ENCODE measurements around the gene MRPL45. TPM values are rescaled to one million over a fixed set of nuclear protein-coding genes. Genes with fewer than 3 reads are reported as not detected.

The MRPL45 gene
- 32.1 and 39.2 TPM in 2 replicates for total RNA-seq

GRCh38 chr17:38296834-38297517 is at the start of gene MRPL45:
TSS of gene MRPL45 (plus strand) at chr17:38297168. CDS start at chr17:38297184, 16 bp downstream.

GRCh38 chr17:38343608-38344419 is 46.8 kb downstream of the MRPL45 start, which contains the start of gene GPR179:
TSS of gene GPR179 (minus strand) at chr17:38343956. CDS start at chr17:38343789, 167 bp downstream.

DNA sequence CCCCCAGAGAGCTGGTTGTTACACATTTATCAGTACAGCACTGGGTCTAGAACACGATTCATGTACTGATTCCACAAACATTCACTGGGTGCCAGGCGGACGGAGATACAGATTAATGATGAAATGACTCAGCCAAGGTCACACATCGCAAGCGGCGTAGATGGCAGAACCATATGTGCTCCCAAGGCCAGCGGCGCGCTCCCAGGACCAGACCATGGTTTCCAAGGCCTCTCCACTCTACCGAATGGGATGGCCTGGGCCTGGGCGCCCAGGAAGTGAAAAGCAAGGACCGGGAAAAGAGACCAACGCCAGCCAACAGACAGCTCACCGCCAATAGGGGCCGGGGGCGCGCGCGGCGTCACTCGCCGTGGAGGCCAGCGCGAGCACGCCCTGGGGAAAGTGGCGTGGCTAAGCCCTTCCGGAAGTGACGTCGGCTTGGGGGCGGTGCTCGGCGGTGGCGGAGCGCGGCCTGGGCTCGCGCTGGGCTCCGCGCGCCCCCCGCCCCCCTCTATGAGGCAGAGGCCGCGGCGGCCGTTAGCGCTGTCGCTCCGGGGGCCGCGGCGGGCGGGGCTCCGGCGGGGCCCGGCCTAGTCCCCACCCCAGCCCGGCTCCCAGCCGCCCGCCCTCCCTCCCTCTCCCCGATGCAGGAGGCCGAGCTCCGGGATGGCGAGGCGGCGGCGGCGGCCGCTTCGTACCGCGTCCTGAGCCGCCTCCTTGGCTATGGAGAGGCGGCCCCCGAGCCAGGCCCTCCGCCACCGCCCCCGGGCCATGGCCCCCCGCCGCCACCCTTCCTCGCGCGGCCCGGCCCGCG is 54.6 kb downstream of the MRPL45 start, which contains the start of gene SOCS7:
SOCS7 (plus strand) TSS at position 433 of the 811 bp plus-strand sequence; CDS start at position 642, 209 bp downstream.

Other genes with a start within 250 kb of the MRPL45 start
- gene TBC1D3C, start 228.5 kb upstream of the MRPL45 start, total RNA-seq = 2.7 TPM in 1 of 2 replicates, not detected in the other
- gene TBC1D3E, start 169.2 kb upstream of the MRPL45 start, total RNA-seq = 2.9 TPM in 1 of 2 replicates, not detected in the other
- not detected in 2 replicates for gene TBC1D3, start 104.6 kb upstream of the MRPL45 start, total RNA-seq
- under 0.01 TPM in 1 of 2 replicates, not detected in the other for gene GPR179, start 46.8 kb downstream of the MRPL45 start, total RNA-seq
- gene SOCS7, start 54.7 kb downstream of the MRPL45 start, total RNA-seq = 8.6 and 12.8 TPM in 2 replicates
- gene ARHGAP23, start 131.3 kb downstream of the MRPL45 start, total RNA-seq = 57.2 and 134 TPM in 2 replicates